H9 (cell line): Measurements from ENCODE around the gene FBXL16. TPM values are rescaled to one million over a fixed set of nuclear protein-coding genes. Genes with fewer than 3 reads are reported as not detected.

Source experiments
- DNase-seq: peaks from one replicate; pipeline ENCODE4 v3.0.0-alpha.2; 2017
- H2AFZ ChIP-seq: one replicate; pipeline ENCODE4 v1.6.1; 2013; ENCODE audit warnings: mild to moderate bottlenecking, low read length, control low read depth, moderate library complexity
- H2AK5ac ChIP-seq: 2 replicates; pipeline ENCODE4 v1.6.1; 2013; ENCODE audit warnings: low read length, control low read depth, mixed read lengths; ENCODE audit not compliant: insufficient read length
- H2BK120ac ChIP-seq: one replicate; pipeline ENCODE4 v1.6.1; 2013; ENCODE audit warnings: low read depth, mild to moderate bottlenecking, low read length, control low read depth, inconsistent platforms; ENCODE audit not compliant: poor library complexity, severe bottlenecking
- H2BK12ac ChIP-seq: 2 replicates; pipeline ENCODE4 v1.6.1; 2013; ENCODE audit warnings: low read length, control low read depth, mixed read lengths, low read depth; ENCODE audit not compliant: insufficient read length
- H2BK15ac ChIP-seq: 2 replicates; pipeline ENCODE4 v1.6.1; 2013; ENCODE audit warnings: low read depth, low read length, control low read depth
- H2BK20ac ChIP-seq: one replicate; pipeline ENCODE4 v1.6.1; 2013; ENCODE audit warnings: low read depth, mild to moderate bottlenecking, low read length, control low read depth, inconsistent platforms; ENCODE audit not compliant: poor library complexity, severe bottlenecking
- H2BK5ac ChIP-seq: 2 replicates; pipeline ENCODE4 v1.6.1; 2013; ENCODE audit warnings: low read length, control low read depth, mixed read lengths; ENCODE audit not compliant: insufficient read length
- H3K14ac ChIP-seq: 2 replicates; pipeline ENCODE4 v1.6.1; 2013; ENCODE audit warnings: low read length, control low read depth; ENCODE audit not compliant: insufficient read depth
- H3K18ac ChIP-seq: 2 replicates; pipeline ENCODE4 v1.6.1; 2013; ENCODE audit warnings: low read depth, mild to moderate bottlenecking, mixed read lengths, low read length, control low read depth; ENCODE audit not compliant: insufficient read length
- H3K23ac ChIP-seq: 2 replicates; pipeline ENCODE4 v1.6.1; 2013; ENCODE audit warnings: low read length, control low read depth, mixed read lengths, low read depth; ENCODE audit not compliant: insufficient read length
- H3K23me2 ChIP-seq: 2 replicates; pipeline ENCODE4 v1.6.1; 2013; ENCODE audit warnings: low read depth, mild to moderate bottlenecking, mixed read lengths, low read length, control low read depth; ENCODE audit not compliant: insufficient read length, poor library complexity, severe bottlenecking
- H3K27ac ChIP-seq: 2 replicates; pipeline ENCODE4 v1.5.1; 2013; ENCODE audit warnings: low read length, control low read depth, mixed read lengths, low read depth; ENCODE audit not compliant: insufficient read length
- H3K27me3 ChIP-seq: 2 replicates; pipeline ENCODE4 v1.6.1; 2013; ENCODE audit warnings: low read length, control low read depth, inconsistent platforms; ENCODE audit not compliant: insufficient read depth
- H3K4ac ChIP-seq: 2 replicates; pipeline ENCODE4 v1.6.1; 2013; ENCODE audit warnings: low read depth, mild to moderate bottlenecking, control low read depth, inconsistent platforms, low read length, moderate library complexity
- H3K4me1 ChIP-seq: 2 replicates; pipeline ENCODE4 v1.6.1; 2013; ENCODE audit warnings: low read length, control low read depth, inconsistent platforms; ENCODE audit not compliant: insufficient read depth
- H3K4me2 ChIP-seq: 2 replicates; pipeline ENCODE4 v1.6.1; 2013; ENCODE audit warnings: low read length, control low read depth, mixed read lengths; ENCODE audit not compliant: insufficient read length, insufficient read depth
- H3K56ac ChIP-seq: 2 replicates; pipeline ENCODE4 v1.6.1; 2013; ENCODE audit warnings: low read depth, mild to moderate bottlenecking, mixed read lengths, low read length, control low read depth; ENCODE audit not compliant: insufficient read length
- H3K79me1 ChIP-seq: 2 replicates; pipeline ENCODE4 v1.6.1; 2013; ENCODE audit warnings: low read depth, mild to moderate bottlenecking, moderate library complexity, low read length, control low read depth, inconsistent platforms; ENCODE audit not compliant: insufficient read depth, poor library complexity, severe bottlenecking
- H3K79me2 ChIP-seq: 2 replicates; pipeline ENCODE4 v1.6.1; 2013; ENCODE audit warnings: low read length, control low read depth, inconsistent platforms; ENCODE audit not compliant: insufficient read depth
- H3K9ac ChIP-seq: 2 replicates; pipeline ENCODE4 v1.6.1; 2013; ENCODE audit warnings: low read length, control low read depth, mixed read lengths; ENCODE audit not compliant: insufficient read length; ENCODE audit errors: extremely low read depth
- H3K9me3 ChIP-seq: one replicate; pipeline ENCODE4 v1.6.1; 2013; ENCODE audit warnings: low read depth, low read length, inconsistent platforms; ENCODE audit not compliant: control insufficient read depth
- H3T11ph ChIP-seq: one replicate; pipeline ENCODE4 v1.6.1; 2013; ENCODE audit warnings: mild to moderate bottlenecking, low read length, control low read depth, inconsistent platforms
- H4K20me1 ChIP-seq: one replicate; pipeline ENCODE4 v1.6.1; 2013; ENCODE audit not compliant: control insufficient read depth, insufficient read length, insufficient read depth
- H4K5ac ChIP-seq: 2 replicates; pipeline ENCODE4 v1.6.1; 2013; ENCODE audit warnings: low read depth, mild to moderate bottlenecking, mixed read lengths, low read length, control low read depth; ENCODE audit not compliant: insufficient read length
- H4K8ac ChIP-seq: replicated peaks from 2 replicates; pipeline ENCODE4 v1.6.1; 2013; ENCODE audit warnings: low read length, control low read depth, mixed read lengths, low read depth; ENCODE audit not compliant: insufficient read length
- H4K91ac ChIP-seq: 2 replicates; pipeline ENCODE4 v1.6.1; 2013; ENCODE audit warnings: low read depth, mild to moderate bottlenecking, moderate library complexity, mixed read lengths, low read length, control low read depth; ENCODE audit not compliant: insufficient read length
- H3K27ac Mint-ChIP-seq, 3 experiments: 2 replicates in 2 of 3; 3 replicates in 1 of 3; pipeline ENCODE4 v1.8.0; 2020 to 2021; ENCODE audit warnings: mixed read lengths in 3 of 3, mild to moderate bottlenecking in 1 of 3, moderate library complexity in 1 of 3
- H3K27me3 Mint-ChIP-seq: 2 replicates; pipeline ENCODE4 v1.8.0; 2021; ENCODE audit warnings: low read depth, mild to moderate bottlenecking, moderate library complexity, mixed read lengths
- H3K36me3 Mint-ChIP-seq, 3 experiments: 2 replicates in 2 of 3; 3 replicates in 1 of 3; pipeline ENCODE4 v1.8.0; 2020 to 2021; ENCODE audit warnings: low read depth in 3 of 3, mixed read lengths in 3 of 3; ENCODE audit not compliant: insufficient read depth in 1 of 3
- H3K4me1 Mint-ChIP-seq, 2 experiments: 2 replicates each; pipeline ENCODE4 v1.8.0; 2020; ENCODE audit warnings: mixed read lengths in 2 of 2
- H3K4me3 Mint-ChIP-seq, 2 experiments: 2 replicates in 1 of 2; 3 replicates in 1 of 2; pipeline ENCODE4 v1.8.0; 2020 to 2021; ENCODE audit warnings: mild to moderate bottlenecking in 2 of 2, mixed read lengths in 2 of 2, moderate library complexity in 1 of 2
- H3K9me3 Mint-ChIP-seq, 2 experiments: 2 replicates in 1 of 2; 3 replicates in 1 of 2; pipeline ENCODE4 v1.8.0; 2020; ENCODE audit warnings: mild to moderate bottlenecking in 2 of 2, mixed read lengths in 2 of 2, moderate library complexity in 1 of 2
- CTCF ChIP-seq: fragments of 200-600 bp; sonication (generic); conservative IDR thresholded peaks from 3 replicates; pipeline ENCODE4 v1.8.0; 2021; ENCODE audit warnings: antibody characterized with exemption, mild to moderate bottlenecking
- WGBS: extraction: QIAGEN DNeasy Blood & Tissue Kit; methylation state at CpG from one replicate; pipeline ENCODE4 v1.1.7; 2013; ENCODE audit warnings: missing lambda C conversion rate, low lambda C conversion rate, mixed read lengths; ENCODE audit not compliant: insufficient read length; ENCODE audit errors: extremely low coverage; 5-methylcytosine and 5-hydroxymethylcytosine counted together
- total RNA-seq: library from RNA; stranded (reverse); gene quantifications from 2 replicates; pipeline ENCODE4 v1.2.1, GENCODE V29; 2021

FBXL16 gene
- total RNA-seq, 1 experiment from 2014 or later = 9.6 TPM

- H2BK20ac ChIP-seq = no peak overlapping the region
- H2BK12ac ChIP-seq = no peak overlapping the region
- H3K4me1 ChIP-seq = no peaks in the 10 kb centered on the region
- peak; percentile 87 for DNase-seq
- Mint-ChIP-seq H3K4me1 (no peaks in the 10 kb centered on the region), H3K27me3 (peaks cover 12% of the 10 kb centered on the region), H3K36me3 (peaks cover 0 to 8% (median 0%) of the 10 kb centered on the region in 3 experiments; a peak in 2 of 7 replicates), H3K4me3 (peak overlapping the region; percentile 61 to 79), H3K27ac (no peak overlapping the region), H3K9me3 (no peaks in the 10 kb centered on the region)
- no peaks in the 10 kb centered on the region for H3K79me2 ChIP-seq
- H3K18ac ChIP-seq = no peak overlapping the region
- H3K9ac ChIP-seq = peak overlapping the region; percentile 40
- no peak for TF ChIP-seq CTCF
- no peak overlapping the region for H4K5ac ChIP-seq
- no peak overlapping the region for H2BK15ac ChIP-seq
- WGBS = no CpG with 5 or more reads among the region's 80 CpGs
- H3K23me2 ChIP-seq = peaks cover 11% of the 10 kb centered on the region
- no peak overlapping the region for H3K4ac ChIP-seq
- no peak overlapping the region for H3K14ac ChIP-seq
- H3K27me3 ChIP-seq = no peaks in the 10 kb centered on the region
- H3K27ac ChIP-seq = no peak overlapping the region
- no peak overlapping the region for H2AK5ac ChIP-seq
- no peak overlapping the region for H2BK120ac ChIP-seq
- no peak overlapping the region for H3K56ac ChIP-seq
- H4K20me1 ChIP-seq = no peaks in the 10 kb centered on the region
- H4K8ac ChIP-seq = no peak overlapping the region
- no peak overlapping the region for H2AFZ ChIP-seq
- no peak overlapping the region for H4K91ac ChIP-seq
- H2BK5ac ChIP-seq = no peak overlapping the region
- no peaks in the 10 kb centered on the region for H3K79me1 ChIP-seq
- no peak overlapping the region for H3T11ph ChIP-seq
- H3K4me2 ChIP-seq = peak overlapping the region; percentile 87
- H3K23ac ChIP-seq = no peak overlapping the region
- no peaks in the 10 kb centered on the region for H3K9me3 ChIP-seq
Observed at GRCh38 chr16:728131-728889, 22.7 kb upstream of the FBXL16 start.
